GM21825 (cell line): ENCODE data around the gene TFEC.

Source experiments
- ATAC-seq: cut with Tn5 transposase; IDR thresholded peaks from one replicate; pipeline ENCODE4 v1.9.1; 2021; ENCODE audit warnings: mild to moderate bottlenecking, moderate library complexity; ENCODE audit not compliant: unreplicated experiment

The TFEC gene

GRCh38 chr7:115995701-115996100, 34.9 kb downstream of the TFEC start:
- ATAC-seq = no peak

DNA sequence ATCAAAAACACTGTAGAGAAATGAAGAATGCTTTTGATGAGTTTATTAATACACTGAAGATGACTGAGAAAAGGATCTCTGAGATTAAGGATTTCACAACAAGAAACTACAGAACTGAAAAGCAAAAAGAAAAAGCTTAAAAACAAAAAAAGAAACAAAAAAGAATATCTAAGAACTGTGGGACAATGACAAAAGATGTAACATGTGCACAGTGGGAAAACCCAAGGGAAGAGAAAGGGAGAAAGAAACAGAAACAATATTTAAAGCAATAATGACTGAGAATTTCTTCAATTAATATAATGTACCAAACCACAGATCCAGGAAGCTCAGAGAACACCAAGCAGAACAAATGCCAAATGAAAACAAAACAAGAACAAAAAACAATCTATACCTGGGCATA, 42.2 kb downstream of the TFEC start:
- no peak for ATAC-seq

GRCh38 chr7:115987486-115987885, 43.1 kb downstream of the TFEC start:
- ATAC-seq = no peak

DNA sequence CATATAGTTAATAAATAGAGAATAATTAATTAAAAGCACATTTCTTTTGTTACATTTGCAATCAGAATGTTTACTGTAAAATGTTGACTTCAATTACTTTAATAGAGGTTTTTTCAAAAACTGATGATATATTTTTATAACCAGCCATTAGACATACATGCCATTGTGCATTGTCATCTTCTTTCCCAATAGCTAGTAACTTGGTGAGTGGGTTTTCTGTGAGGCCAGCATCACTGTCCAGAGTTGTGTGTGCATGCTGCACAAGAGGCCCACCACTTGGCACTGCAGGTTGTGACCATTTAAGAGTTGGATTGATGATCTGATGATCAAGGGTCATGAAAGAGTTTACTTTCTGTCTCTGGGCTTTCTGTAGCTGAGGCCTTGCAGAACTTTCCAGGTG, 46.5 kb downstream of the TFEC start:
- no peak for ATAC-seq

GRCh38 chr7:115980159-115980558, 50.4 kb downstream of the TFEC start:
- no peak for ATAC-seq

DNA sequence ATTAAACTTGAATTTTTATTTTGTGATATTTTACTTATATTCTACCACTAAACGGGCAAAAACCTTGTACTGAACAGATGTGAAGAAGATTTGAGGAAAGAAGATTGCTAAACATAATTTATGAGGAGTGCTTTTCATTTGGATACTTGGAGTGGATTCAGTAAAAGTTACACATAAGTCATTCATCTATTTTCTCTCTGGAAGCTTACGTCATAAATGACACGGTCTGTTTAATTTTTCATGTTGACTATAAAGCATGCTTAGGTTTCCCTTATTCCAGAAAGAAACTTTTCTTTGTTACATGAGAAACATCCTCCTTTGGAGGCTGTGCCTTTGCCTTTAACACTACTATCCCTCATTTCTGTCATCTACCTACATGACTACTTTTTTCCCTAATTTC, 53.9 kb downstream of the TFEC start:
- ATAC-seq = no peak

- ATAC-seq = no peak
Observed at GRCh38 chr7:115975766-115976165, 54.8 kb downstream of the TFEC start.

DNA sequence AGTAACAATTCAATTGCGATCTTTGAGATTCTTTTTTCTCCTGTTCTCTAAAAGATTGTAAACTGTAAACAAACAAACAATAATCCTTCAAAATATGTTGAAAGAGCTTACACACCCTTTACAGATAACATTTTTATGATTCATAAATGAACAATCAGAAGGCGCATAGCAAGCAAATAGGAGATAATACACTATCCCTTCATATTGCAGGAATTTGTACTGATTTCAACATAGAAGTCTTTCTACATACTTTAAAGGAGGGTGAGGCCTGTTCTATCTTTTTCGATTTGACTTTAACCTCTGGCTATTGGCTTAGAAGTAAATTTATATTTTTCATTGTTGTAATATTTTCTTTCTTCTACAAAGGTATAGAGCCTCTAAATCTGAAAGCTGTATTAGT, 57.2 kb downstream of the TFEC start:
- ATAC-seq = no peak

DNA sequence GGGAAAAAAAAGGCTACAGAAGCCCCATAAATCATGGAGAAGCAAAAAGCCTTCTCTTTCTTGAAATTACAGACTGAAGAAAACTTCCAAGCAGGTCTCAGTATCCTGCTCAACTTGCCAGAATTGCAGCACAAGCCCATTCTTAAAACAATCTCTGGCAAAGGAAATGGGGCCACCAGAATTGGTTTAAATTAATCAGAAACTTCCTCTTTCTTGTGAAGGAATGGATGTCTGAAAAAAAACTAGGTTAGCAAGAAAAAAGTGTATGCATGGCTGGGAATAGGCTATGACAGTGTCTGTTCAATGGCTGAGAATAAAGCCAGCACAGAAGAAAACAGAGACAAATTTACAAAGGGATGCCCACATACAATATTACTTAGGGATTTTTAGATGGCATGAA, 59.1 kb downstream of the TFEC start:
- no peak for ATAC-seq

DNA sequence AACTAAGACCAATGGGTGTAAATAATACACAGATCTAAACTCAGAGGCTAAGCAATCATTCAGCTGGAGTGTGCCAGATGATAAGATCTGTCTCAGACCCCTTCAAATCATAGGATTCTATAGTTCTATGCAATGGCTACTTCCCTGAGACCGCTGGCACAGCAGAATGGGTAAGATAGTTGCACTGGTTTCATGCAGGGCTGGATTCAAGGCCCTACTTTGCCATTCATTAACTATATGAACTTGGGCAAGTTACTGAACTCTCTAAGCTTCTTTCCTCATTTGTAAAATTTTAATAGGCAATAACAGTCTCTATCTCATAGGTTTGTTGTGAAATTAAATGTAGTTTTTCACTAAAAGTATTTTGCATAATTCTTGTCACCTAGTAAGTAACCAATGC, 62.0 kb downstream of the TFEC start:
- no peak for ATAC-seq

DNA sequence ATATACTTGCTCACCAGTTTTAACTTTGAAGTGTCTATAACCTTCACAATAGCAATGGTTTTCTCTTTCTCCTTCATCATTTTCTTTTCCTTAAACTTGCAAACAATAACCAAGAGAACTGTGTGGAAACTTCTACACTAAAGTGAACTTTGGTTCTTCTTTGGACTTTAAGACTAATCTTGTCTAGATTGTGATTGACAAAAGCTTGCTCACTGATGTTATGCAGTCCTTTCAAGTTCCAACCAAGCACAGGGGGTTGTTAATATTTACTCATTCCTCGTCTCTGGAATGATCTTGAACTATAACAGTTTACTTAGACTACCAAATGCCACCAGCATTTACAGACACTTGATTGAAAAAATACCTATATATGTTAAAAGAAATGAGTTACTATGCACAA, 62.4 kb downstream of the TFEC start:
- no peak for ATAC-seq

- ATAC-seq = no peak
Observed at GRCh38 chr7:115965796-115966475, 64.6 kb downstream of the TFEC start.

- ATAC-seq = no peak
Observed at GRCh38 chr7:115965236-115965635, 65.3 kb downstream of the TFEC start.

DNA sequence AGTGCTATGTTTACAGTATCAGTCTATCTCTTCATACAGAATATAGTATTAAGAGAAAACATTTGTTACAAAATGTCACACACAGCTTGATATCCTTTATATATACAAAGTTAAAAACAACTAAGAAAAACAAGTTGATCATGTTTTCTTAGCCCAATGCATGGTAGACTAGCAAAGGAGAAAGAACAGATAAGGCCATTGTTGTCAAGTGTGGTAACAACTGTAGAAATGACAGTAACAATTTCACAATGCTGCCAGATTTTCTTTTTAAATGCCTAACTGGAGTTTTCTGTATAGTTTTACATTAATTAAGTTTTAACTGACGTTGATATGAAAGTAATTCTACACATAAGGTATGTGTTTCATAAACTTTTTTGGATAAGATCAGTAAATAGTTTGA, 65.8 kb downstream of the TFEC start:
- ATAC-seq = no peak

DNA sequence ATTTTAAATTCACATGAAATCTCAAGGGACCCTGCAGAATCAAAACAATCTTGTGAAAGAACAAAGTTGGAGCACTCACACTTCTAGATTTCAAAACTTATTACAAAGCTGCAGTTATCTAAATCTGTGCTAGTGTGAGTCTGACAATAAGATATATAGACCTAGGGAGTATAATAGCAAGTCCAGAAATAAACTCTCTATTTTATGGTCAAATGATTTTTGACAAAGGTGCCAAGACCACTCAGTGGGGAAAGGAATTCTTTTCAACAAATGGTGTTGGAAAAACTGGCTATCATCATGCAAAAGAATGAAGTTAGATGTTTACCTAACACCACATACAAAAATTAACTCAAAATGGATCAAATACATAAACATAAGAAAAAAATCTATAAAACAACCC, 68.2 kb downstream of the TFEC start:
- no peak for ATAC-seq

DNA sequence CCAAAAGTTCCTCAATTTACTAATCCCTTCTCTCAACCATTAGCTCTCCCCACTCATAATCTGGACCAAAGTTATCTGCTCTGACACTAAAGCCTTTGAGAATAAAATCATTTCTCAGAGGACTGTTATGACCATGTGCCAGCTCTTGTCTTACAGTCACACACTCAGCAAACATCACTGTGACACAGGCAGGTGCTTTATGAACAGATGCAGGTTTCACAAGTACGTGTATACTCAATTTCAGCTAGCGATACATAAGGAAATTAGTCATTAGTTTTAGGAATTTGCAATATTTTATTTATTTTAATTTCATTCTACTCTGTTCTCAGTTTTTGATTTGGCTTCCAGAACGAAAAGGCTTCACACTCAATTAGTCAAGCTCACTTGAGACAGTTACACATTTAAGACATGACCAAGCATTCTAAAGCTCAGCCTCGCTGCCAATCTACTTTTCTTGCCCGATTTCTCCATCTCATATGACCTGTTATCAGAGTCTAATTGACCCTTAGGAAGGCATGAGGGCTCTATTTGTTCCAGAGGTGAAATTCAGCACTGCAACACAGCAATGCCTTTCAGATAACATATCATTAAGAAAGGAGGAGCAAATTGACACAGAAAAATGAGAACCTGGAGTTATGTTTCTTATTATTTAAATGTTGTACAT, 76.8 kb downstream of the TFEC start:
- ATAC-seq = no peak

GRCh38 chr7:115952832-115953231, 77.7 kb downstream of the TFEC start:
- no peak for ATAC-seq

GRCh38 chr7:115951547-115951946, 79.0 kb downstream of the TFEC start:
- ATAC-seq = no peak

DNA sequence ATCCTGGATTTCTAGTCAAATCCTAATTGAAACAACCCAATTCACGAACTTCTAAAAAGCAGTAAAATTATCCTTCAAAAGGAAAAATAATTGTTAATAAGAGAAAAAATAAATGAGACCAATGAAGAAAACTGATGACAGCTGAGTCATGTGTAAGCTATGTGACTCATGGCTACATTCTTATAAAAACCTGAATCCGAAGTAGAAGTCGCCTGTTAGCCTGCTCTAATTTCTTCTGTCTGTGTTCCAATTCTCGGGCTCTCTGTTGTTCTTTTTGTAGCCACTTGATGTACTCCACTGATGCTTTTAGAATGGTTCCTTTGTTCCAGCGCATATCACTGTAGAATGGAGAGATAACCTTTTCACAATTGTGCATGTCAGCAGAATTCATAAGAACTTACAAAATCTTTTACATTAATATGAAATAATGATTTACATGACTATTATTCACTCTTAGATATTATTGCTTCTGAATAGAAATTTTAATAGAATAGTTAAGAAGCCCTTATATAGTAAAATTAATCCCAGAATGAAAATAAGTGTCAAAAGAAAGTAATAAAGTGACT, 88.8 kb downstream of the TFEC start:
- no peak for ATAC-seq

DNA sequence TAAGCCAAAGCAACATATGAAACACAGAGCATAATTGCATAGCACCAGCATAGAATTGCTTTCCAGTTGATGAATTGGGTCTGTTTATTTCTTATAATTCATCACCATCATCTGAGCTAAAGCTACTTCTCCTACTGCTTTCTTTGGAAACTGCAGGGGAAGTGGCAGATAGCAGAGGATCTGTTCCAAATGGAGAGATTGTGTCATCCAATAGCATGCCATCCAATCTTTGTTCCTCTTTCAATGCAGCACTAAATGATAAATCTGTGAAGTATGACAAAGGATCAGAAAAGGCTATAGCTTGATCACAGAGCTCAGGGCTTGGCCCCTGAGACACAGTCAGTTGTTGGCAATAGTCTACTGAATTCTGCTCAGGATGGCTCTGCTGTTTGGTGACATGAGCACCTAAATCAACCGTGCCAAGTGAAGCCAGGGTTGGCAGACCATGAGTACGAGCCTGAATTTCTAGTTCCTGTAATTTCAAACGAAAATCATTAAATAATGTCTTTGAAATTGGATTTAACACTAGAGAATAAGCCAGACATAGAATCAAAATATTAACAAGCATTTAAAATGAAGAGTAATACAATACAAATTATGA, 90.0 kb downstream of the TFEC start:
- no peak for ATAC-seq

DNA sequence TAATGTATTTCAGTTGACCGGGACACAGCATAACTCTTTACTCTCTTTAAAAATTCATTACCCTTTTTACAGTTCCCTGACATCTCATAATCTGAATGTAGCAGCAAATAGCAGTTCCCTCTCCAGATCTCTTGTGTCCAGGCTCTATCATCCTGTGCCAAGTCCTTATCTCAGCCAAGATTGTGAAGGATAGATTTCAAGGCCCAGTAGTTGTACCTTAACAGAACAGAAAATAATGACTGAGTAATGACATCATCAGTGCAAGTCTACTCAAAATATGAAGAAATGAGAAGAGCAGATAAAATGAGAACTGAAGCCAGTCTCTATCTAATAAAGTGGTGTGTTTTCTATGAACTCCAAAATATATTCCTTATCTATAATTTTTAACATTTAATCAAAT, 92.6 kb downstream of the TFEC start:
- ATAC-seq = no peak

DNA sequence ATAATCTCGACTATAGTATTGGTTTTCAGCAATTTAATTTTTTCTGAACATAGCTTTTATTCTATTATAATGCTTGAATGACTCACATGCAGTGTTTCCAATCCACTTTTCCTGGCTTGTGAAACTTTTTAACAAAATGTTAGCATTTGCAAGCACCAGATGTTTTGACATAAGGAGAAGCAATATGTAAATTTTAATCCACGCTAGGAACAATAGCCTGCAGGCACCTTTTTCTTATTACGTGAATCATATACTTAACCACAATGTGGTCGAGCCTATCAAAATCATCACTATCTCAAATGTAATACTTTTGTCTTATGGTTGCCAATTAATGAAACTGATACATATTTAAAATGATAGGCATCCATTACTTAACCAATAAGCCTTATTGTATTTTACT, 97.1 kb downstream of the TFEC start:
- no peak for ATAC-seq
